Measurements from ENCODE around the gene CD38.

The CD38 gene

GRCh38 chr4:15765391-15765790 is 12.7 kb upstream of the CD38 start:
- DNase-seq: no peak

GRCh38 chr4:15765910-15766697 is 12.0 kb upstream of the CD38 start:
- DNase-seq: no peak

- no peak for DNase-seq
These were observed 11.3 kb upstream of the CD38 start for GRCh38 chr4:15766821-15767220.

GRCh38 chr4:15769202-15769601 is 8.9 kb upstream of the CD38 start:
- DNase-seq: no peak

DNA sequence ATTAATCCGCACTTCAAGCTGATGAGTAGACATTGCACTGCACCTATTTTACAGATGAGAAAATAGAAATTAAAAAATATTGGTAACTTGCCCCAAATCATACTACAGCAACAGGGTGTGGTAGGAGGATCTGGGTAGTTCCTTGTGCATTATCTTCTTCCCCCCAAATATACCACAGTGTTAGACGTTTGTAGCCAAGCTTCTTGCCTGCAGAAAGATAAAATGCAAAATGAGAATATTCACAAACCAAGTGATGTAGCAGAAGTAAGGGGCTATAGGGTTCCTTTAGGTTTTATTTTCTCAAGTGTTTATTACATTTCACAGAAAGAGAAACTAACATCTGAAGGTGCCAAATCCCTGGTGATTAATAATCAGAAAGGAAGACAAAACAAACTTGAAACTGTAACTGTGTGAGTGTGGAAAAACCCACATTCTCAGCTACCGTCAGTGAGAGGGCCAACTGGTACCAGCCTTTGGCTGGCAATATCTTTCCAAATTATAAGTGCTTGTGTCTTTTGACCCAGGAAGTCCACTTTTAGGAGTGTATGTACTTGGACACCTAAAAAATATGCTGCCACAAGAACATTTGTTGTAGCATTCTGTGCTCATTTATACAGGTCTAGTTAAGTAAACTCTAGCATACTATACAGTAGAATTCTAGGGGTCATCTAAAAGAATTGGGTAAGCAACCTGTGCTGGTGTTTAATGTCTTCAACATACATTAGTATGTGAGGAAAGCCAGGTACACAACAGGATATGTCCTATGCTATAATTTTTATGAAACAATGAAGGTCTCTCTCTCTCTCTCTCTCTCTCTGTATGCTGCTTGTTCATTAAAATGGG is 6.7 kb upstream of the CD38 start:
- no peak for DNase-seq

DNA sequence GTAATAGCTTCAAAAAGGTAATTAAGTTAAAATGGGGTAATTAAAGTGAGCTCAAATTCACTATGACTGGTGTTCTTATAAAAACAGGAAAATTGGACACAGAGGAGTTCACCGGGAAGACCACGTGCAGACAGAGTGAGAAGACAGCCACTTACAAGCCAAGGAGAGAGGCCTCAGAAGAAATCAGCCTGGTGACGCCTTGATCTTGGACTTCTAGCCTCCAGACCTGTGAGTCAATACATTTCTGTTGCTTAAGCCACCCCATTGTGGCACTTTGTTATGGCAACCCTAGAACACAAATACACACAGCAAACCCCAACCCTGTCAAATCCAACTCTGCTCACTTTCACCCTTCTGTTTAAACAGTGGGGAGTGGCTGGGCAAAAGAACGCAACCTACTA is 4.1 kb upstream of the CD38 start:
- DNase-seq: no peak

DNA sequence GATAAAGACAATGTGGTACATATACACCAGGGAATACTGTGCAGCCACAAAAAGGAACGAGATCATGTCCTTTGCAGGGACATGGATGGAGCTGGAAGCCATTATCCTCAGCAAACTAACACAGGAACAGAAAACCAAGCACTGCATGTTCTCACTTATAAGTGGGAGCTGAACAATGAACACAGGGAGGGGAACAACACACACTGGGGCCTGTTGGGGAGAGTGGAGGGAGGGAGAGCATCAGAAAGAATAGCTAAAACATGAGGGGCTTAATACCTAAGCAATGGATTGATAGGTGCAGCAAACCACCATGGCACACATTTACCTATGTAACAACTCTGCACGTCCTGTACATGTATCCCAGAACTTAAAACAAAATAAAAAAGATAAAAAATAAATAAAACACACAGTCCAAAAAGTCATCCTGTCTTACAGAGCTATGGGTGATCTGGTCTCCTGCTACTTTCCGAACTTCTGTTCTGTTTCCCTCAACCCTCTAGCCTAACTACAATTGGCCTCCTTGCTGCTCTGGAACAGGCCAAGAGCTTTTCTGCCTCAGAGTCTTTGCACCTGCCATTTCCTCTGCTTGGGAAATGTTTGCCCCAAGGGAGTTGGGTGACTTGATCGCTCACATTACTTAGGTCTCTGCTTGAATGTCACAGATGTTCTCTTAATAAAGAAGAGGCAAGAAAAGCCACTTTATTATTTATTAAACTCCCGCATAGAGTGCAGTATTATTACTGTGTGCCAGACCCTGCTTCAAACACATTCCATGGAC is 1.1 kb upstream of the CD38 start:
- no peak for DNase-seq

GRCh38 chr4:15777697-15778288 is 335 bp upstream of the CD38 start:
- no peak for DNase-seq

DNA sequence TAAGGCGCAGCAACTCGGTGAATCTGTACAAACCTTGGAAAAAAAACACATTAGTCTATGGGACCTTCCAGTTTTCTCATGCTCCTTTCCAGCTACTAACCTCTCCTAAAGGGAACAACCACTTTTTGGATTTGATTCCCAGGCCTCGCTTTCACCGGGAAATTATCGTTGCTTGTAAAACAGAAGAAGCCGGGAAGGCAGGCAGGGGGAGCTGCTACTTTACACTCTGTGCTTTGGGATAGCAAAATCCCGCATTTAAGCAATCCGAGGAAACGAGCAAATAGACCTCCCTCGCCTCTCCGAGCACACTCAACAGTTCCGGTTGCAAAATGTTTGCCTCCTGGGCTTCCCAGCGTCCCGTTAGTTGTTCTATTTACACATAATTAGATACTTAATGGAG is 1.2 kb downstream of the CD38 start:
- DNase-seq: no peak

DNA sequence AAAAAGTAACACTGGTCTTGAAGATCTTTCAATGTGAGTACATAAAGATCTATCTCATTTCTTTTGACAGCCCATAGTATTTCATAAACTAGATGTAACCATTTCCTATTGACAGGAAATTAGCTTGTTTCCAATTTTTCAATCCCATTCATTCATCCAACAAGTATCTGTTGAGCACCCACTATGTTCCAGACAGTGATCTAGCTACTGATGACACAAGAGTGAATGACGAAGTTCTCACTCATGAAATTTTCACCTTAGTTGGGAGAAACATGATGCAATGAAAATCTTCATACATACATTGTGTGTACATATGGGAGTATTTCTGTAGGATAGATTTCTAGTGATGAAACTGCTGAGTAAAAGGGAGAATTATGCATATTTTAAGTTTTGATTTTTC is 1.7 kb downstream of the CD38 start:
- no peak for DNase-seq

- DNase-seq: no peak
These were observed 3.4 kb downstream of the CD38 start for GRCh38 chr4:15781427-15782095.

DNA sequence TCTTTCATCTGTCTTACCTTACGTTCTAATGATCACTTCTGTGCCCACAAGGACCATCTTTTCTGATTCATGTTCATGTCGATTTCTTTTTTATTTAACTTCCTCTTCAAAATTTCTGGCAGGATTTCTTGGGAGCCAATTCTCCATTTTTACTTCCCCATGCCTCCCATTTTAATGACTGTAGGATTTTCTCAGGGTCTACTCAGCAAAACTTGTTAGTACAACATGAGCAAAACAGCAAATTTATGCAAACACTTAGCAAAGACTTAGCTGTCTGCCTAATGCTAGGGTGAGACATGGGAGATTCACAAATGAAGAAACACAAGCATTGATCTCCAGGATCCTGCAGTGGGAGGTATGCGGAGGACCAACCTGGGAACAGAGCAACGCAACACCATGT is 5.5 kb downstream of the CD38 start:
- DNase-seq: no peak

- no peak for DNase-seq
These were observed 7.0 kb downstream of the CD38 start for GRCh38 chr4:15784959-15785634.

- DNase-seq: no peak
These were observed 8.6 kb downstream of the CD38 start for GRCh38 chr4:15786743-15787142.

DNA sequence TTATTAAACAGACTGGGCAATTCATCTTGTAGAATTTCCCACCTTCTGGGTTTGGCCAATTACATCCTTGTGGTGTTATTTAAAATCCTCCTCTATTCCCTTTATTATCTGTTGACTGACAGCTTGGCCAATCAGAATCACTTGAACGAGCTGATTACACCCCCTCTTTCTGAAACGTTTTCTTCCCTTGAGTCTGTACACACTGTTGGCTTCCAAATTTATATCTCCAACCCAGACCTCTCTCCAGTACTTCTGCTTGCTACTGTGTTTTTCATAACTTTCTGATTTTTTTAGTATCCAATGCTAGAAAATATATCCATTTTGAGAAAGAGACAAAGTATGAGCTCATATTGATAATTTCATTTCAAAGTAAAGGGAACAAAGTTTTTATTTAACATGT is 14.8 kb downstream of the CD38 start:
- no peak for DNase-seq

- no peak for DNase-seq
These were observed 15.6 kb downstream of the CD38 start for GRCh38 chr4:15793506-15794363.

- DNase-seq: no peak
These were observed 16.3 kb downstream of the CD38 start for GRCh38 chr4:15794426-15794825.

DNA sequence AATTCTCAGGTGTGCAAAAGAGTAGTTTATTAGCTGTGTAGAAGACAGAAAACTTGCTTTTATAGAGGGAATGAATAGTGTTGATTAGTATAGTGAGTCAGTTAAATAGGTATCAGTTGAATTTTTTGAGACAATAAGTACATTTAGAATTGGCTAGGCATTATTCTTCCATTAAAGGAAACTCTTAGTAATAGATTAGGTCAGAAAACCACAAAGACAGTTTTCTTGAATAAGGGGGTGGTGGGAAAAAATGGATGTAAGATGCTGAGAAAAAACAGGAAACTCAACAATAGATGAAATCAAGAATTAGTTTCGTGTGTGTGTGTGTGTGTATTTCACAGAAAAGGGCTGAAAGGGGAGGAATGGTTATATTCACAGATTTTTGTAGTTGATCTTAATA is 16.8 kb downstream of the CD38 start:
- no peak for DNase-seq

GRCh38 chr4:15797320-15797719 is 19.2 kb downstream of the CD38 start:
- no peak for DNase-seq

GRCh38 chr4:15799141-15799540 is 21.0 kb downstream of the CD38 start:
- DNase-seq: no peak

DNA sequence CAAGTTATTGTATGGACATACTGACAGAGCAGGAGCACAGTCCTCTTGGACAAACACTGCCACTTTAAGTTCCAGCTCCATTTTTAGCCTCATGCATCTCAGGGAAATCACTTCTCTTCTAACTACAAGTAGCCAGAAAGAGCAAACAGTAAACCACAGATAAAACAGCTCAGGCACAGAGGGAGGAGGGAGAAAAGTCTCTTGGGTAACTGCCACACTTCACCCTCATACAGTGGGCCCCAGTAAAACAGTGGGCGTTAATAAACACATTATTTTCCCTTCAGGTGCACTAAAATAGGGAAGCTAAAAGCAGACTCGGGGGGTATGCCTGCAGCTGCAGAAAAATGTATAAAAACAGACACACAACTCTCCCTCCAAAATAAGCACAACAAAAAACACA is 21.6 kb downstream of the CD38 start:
- no peak for DNase-seq

All from activated CD4-positive, alpha-beta T cell treated with anti-CD3 and anti-CD28 coated beads for 1 hour (primary cell).